NK-92 (cell line): ENCODE results near the gene SCYGR1.
"Not testable (repeated sequence)": the region's sequence is repeated elsewhere in the genome, so short reads cannot be mapped to it uniquely, and the experiment has no call there.

Experiments
- DNase-seq: peaks from one replicate; lab custom pipeline; 2025; ENCODE audit not compliant: unreplicated experiment; lab: John Stamatoyannopoulos, UW

The SCYGR1 gene

DNA sequence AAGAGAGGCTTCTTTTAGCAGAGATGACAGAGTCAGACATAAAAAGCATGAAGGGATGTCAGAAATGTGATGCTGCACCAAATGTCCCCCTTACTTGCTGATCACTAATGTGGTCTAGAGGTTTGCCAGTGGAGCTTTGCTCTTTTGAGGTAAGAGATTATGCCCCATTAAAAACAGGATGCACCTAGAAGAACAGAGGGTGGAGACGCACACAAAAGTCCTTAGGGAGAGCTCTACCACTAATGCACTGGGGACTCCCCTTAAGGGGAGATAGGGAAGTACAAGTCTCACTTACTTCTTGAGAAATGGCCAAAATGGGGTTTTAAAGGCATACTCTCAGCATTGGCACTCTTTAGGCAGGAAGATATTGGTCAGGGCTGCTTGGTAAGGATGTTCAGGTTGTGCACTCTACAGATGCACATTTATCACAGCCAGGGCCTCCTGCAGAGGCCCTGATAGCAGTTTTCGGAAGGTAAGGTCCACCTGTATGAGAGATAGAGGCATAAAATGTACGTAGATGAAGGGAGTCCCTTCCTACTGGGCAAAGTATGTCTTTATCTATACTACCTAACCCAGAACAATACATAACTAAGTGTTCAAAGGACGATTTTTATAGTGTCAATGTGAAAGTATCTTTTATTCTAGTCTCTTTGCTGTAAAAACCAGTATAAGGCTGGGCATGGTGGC lies 17.0 kb upstream of the SCYGR1 start:
- DNase-seq: no peak

- no peak for DNase-seq
These were observed 15.2 kb upstream of the SCYGR1 start for GRCh38 chr2:227402959-227403358.

GRCh38 chr2:227402321-227402720 lies 14.6 kb upstream of the SCYGR1 start:
- DNase-seq: no peak

GRCh38 chr2:227401550-227401949 lies 13.8 kb upstream of the SCYGR1 start:
- DNase-seq: no peak

DNA sequence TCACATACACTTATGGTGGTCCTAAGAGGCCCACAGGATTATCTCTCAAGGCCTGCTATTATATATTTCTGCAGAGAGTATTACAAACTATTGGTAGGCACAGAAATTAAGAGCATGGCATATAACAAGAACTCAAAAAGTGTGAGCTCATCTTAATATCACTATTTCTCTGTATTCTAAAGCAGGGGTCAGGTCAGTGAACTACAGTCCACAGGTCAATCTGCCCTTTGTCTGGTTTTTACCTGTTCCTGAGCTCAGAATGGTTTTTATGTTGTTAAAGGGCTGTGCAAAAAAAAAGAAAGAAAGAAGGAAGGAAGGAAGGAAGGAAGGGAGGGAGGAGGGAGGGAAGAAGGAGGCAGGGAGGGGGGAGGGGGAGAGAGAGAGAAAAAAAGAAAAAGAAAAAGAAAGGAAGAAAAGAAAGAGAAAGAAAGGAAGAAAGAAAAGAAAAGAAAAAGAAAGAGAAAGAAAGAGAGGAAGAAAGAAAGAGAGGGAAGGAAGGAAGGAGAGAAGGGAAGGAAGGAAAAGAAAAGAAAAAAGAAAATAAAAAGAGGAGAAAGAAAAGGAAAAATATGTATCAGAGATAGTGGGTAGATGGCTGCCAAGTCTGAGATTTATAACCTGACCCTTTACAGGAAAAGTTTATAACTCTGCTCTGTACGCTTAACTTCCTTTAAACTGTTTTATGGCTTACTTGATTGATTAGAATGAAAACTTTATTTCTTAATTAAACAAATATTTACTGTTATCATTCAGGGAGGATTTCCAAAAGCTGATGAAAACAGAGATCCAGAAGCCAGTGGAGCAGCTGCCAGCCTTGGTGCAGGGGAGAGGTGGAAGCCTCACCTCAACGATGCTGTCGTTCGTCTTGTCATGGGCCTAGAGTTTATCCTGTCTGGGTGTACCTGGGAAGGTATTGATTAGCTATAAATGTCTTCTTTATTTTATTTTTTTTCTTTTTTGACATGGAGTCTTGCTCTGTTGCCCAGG lies 11.2 kb upstream of the SCYGR1 start:
- DNase-seq: no peak

DNA sequence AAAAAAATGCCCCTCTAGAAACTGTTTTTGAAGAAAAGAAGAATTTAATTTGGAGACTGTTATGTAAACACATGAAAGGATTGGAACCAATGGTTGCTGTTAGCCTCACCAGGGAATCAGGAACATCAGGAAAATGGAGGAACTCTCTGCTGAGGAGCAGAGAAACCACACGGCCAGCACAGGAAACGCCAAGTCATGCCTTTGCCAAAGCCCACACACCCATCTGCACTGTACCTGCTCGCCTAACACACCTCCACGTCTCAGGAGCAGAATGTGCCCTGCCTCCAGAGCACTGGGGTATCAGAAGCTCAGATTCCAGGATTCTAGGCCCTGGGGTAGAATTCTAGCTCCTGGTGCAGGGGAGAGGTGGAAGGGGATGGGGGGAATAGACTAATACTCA lies 9.8 kb upstream of the SCYGR1 start:
- no peak for DNase-seq

DNA sequence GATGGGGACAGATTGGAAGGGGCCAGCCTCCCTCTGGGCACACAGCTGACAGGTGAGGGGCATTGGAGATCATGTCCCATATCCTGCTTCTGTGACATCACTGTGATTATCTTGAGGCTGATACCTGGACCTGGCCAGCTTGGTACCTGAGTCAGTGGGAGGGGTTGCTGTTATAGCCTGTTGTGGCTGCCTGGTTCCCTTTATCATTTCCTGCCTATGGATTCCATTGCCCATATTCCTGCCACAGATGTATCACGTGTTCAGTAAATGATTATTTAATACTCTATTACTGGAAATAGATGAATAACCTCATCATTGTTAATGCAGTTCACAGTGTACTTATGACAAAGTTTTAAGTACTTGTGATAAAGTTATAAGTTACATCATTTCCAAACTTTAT lies 7.8 kb upstream of the SCYGR1 start:
- no peak for DNase-seq

DNA sequence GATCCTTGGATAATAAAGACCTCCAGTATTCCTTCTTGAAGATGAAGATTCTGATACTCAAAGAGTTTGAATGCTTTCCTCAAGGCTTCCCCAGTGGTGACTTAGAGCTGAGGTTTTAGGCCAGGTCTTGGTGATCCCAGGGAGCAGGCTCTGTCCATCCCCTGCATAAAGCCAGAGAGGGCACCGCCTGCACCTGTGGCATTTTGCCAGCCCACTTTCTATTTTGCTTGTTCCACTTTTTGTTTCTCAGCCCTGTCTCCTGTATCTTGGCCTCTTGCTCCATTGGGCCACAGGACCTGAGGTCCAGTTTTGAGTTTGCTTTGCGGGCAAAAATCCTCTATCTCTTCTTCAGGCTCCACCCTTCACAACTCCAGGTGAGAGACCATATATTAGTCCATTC lies 6.7 kb upstream of the SCYGR1 start:
- DNase-seq: no peak

- no peak for DNase-seq
These were observed 2.9 kb upstream of the SCYGR1 start for GRCh38 chr2:227390468-227391256.

- DNase-seq: no peak
These were observed 1.9 kb upstream of the SCYGR1 start for GRCh38 chr2:227389661-227390060.

- no peak for DNase-seq
These were observed 1.5 kb upstream of the SCYGR1 start for GRCh38 chr2:227389231-227389630.

DNA sequence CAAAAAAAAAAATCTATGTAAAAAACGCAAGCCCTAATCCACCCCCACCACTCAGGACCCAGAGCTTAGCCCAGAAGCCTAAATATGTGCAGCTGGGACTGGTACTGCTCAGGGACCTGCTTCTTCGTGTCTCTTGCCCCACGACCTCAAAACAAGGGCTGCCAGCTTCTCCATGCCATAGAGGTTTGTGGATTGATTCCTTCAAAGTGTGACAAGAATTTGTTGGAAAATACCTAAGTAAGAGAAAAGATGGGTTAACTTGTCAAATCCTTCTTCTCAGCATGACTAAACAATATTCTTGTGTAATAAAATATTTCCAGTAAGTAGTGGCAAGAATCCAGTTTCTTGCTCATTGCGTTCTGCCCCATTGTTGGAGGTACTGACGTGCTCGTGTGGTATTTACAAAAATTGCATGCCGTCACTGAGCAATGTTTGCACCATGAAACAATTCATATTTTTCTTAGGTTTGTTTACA lies 825 bp upstream of the SCYGR1 start:
- DNase-seq: no peak

GRCh38 chr2:227386630-227387029 lies 1.1 kb downstream of the SCYGR1 start:
- DNase-seq: no peak

GRCh38 chr2:227383686-227384085 lies 4.1 kb downstream of the SCYGR1 start:
- DNase-seq: no peak

DNA sequence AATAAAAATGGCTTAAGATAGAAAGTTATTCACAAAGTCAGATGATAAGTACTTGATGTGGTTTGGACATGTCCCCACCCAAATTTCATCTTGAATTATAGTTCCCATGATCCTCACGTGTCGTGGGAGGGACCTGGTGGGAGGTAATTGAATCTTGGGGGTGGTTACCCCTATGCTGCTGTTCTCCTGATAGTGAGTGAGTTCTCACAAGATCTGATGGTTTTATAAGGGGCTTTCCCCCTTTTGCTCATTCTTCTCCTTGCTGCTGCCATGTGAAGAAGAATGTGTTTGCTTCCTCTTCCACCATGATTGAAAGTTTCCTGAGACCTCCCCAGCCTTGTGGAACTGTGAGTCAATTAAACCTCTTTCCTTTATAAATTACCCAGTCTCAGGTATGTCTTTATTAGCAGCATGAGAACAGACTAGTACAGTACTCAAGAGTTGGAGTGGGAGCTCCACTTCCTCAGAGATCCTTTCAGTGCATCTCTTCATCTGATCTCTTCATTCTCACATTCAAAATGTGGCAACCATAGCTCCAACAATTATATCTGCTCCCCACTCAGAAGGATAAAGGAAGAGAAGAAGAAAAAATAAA lies 5.4 kb downstream of the SCYGR1 start:
- not testable (repeated sequence) for DNase-seq

DNA sequence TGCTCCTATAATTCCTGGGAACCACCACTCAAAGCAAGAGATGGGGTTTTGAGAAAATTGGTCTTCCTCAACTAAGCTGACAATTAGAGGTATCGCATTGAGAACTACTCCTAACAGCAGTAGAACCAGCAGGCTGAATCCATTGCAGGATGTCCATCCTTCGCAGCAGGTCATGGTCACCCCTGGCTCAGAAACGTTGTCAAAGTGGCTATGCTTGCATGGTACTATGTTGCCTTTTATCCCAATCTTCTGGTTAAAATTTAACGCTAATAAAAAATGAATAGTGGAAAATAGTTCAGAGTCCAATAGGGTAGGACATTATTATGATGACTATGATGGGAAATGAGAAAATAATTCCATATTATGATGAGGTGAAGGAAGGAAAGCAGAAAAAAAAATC lies 8.7 kb downstream of the SCYGR1 start, which contains the start of gene TM4SF20:
Gene TM4SF20 (minus strand): TSS at position 212 of the 400 bp plus-strand sequence. CDS start 38 bp downstream, at position 174.
- no peak for DNase-seq

- DNase-seq: no peak
These were observed 9.4 kb downstream of the SCYGR1 start for GRCh38 chr2:227378371-227378782.

DNA sequence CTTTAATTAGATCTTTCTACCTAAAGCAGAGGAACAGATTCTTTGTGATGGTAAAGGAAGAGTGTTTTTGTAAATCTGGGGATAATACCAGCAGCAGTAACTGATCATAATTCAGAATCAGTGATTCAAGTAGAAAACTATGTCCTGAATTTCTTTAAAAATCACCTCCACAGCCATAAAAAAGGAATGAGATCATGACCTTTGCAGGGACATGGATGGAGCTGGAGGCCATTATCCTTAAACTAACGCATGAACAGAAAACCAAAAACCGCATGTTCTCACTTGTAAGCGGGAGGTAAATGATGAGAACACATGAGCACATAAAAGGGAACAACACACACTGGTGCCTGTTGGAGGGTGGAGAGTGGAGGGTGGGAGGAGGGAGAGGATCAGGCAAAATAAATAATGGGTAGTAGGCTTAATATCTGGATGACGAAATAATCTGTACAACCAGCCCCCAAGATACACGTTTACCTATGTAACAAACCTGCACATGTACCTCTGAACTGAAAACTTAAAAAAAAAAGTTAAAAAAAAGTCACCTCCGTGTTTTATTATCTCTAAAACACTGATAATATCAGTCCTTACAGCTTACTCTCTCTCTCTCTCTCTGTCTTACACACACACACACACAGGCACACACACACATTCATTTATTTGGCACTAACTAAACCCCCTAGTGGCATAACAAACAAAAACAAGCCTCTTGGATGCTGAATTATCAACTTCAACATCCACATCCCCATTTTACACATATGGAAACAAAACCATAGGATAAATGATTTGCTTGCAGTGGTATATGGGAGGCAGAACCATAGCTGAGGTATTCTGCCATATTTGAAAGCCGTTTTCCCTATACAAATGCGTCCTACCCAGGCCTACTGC lies 10.0 kb downstream of the SCYGR1 start:
- no peak for DNase-seq

- no peak for DNase-seq
These were observed 10.9 kb downstream of the SCYGR1 start for GRCh38 chr2:227376656-227377396.
